GM18951 (cell line): ENCODE data around the gene ALKAL2.

ENCODE experiments used
- POLR2A ChIP-seq: IDR thresholded peaks from 4 replicates; pipeline ENCODE4 v1.6.1; 2011; ENCODE audit warnings: mild to moderate bottlenecking; ENCODE audit not compliant: insufficient read length, insufficient read depth; ENCODE audit errors: extremely low read depth
- in situ Hi-C: fragments of 300-500 bp; cut with MboI; formaldehyde crosslinking; loops from one replicate; pipeline ENCODE4 v1.12.0; 2022; ENCODE audit warnings: low sequenced_read_pairs, mixed read lengths, inconsistent platforms; ENCODE audit not compliant: unreplicated experiment

The ALKAL2 gene

DNA sequence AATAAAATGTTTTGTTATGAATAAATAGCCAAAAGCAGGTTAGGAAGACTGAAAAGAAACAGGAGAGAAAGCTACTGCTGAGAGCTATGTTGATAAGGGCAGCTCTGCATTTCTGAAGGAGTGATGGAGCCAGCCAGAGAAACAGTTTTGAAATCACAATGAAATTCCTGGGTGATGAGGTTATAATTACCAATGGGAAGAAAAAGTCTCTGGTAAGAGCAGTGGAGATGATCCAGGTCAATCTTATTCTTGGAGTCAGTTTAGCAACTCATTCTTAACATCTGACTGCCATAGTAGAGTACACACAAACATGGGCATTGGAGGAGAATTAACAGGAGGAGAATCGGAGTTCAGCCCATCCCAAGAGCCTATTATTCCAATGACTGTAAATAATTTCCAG is 2.4 kb downstream of the ALKAL2 start:
- in situ Hi-C loops, result no loop called here
- TF ChIP-seq POLR2A, result no peak

- in situ Hi-C loops, result no loop called here
- no peak for TF ChIP-seq POLR2A
These were observed 2.9 kb downstream of the ALKAL2 start for GRCh38 chr2:284896-285492.

GRCh38 chr2:283996-284794 is 3.7 kb downstream of the ALKAL2 start:
- no peak for TF ChIP-seq POLR2A
- in situ Hi-C loops, result no loop called here

DNA sequence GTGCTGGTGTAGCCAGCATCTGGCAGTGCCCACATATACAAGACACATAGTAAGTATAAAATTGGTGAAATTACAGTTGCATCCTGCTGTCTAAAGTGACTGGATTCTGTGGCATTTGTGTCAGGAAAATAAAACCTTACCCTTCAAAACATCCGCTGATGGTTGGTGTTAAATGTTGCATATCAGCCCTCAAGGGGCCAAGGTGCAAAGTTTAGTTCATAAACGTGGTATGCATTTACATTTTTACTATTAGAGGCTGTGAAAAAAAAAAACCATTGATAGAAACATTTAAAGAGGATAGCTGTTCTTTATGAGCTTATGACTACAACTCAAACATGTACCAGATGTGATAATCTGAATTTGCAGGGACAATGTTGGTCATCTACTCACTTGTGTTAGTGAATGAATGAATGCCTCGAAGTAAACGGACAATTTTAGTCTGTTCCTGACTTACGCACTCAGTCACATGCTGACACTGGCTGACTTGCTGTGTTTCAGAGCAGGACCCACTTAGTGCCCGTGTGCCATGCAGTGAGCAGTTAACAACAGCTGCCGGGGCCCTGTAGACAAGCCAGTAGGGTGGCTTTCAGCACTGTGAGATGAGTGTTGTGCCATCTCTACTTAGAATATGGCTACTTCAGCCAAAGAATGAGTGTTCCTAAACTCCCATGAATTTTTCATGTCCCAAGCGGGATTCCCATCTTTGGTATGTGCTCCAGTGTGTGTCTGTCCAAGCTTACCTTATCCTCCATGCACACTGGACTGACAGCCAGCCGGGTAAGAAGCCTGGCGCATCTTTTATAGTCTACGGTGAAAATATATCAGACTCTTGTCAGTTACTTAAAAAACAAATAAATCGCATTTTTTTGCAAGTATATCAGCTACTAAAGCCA is 5.3 kb downstream of the ALKAL2 start:
- in situ Hi-C loops, result no loop called here
- no peak for TF ChIP-seq POLR2A

DNA sequence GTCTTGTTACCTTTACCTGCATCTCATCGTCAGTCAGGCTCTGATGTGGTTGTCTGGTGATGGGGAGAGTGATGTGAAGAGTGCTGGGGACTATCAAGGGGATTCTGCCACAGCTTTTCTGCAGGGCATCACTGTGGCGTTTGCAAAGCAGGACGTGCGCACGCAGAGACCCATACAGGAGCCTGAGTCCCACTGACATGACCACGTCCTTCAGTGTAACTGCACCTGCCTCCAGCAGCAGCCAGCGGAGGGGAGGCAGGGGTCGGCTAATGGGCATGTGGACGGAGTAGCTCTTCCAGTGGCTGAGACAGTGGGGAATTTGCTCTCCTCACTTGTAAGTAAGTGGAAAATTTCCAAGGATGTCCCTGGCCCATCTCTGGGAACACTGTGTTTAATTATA is 6.5 kb downstream of the ALKAL2 start:
- TF ChIP-seq POLR2A, result no peak
- in situ Hi-C loops, result no loop called here

- in situ Hi-C loops, result no loop called here
- TF ChIP-seq POLR2A, result no peak
These were observed 7.2 kb downstream of the ALKAL2 start for GRCh38 chr2:280650-281110.

- TF ChIP-seq POLR2A, result no peak
- in situ Hi-C loops, result no loop called here
These were observed 7.8 kb downstream of the ALKAL2 start for GRCh38 chr2:279956-280649.

- in situ Hi-C loops, result no loop called here
These were observed 8.5 kb downstream of the ALKAL2 start for GRCh38 chr2:279366-279765.

DNA sequence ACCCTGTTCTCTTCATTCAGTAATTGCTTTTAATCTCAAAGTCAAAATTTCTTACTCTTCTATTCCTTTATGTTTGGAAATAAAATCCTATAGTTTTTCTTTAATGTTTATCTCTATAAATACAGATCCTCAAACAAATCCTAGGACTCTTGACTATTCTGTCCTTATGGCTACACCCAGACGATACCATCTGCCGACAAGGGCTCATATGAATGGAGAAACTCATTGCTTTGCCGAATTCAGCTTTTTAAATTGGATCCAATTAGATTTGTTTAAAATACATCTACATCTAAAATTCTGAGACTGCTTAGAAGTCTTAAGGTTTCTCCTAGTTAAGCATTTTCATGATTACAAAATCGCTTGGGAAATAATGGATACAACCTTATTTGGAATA is 9.0 kb downstream of the ALKAL2 start:
- TF ChIP-seq POLR2A, result no peak
- in situ Hi-C loops, result no loop called here

More at GRCh38 chr2:279366-279765, 8.5 kb downstream of the ALKAL2 start:
- no peak for TF ChIP-seq POLR2A

DNA sequence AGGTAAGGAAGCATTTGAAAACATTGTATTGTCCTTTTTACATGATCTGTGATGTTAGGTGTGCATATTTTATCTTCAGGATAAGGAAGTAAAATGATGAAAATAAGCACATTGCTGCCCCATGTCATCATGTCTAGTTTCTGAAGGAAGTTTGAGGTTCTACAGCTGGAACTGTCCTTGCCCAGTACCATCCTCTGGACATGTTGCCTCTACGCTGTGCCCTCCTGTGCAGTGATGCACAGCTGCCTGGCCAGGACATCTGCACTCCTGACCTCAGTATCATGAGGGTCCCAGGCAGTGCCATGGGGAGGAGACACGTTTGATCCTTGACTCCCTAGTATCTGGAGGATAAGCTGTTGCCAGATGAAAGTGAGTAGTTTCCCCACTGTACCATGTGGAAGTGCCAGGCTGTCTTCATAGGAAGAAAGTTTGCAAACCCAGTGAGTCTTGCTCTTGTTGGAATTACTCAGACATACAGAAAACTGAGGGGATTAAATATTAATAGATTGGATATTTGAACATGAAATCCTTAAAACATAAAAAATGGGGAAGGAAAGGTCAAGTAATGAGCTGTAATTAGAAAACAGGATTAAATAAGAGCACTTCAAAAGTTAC is 9.5 kb downstream of the ALKAL2 start:
- no peak for TF ChIP-seq POLR2A
- in situ Hi-C loops, result no loop called here

GRCh38 chr2:275466-275865 is 12.4 kb downstream of the ALKAL2 start:
- no peak for TF ChIP-seq POLR2A
- in situ Hi-C loops, result no loop called here

- no peak for TF ChIP-seq POLR2A
- in situ Hi-C loops, result no loop called here
These were observed 13.4 kb downstream of the ALKAL2 start for GRCh38 chr2:274503-274902.
